Mammary epithelial cell (primary cell): ENCODE data around the gene FBXW10.
"Not testable (repeated sequence)": the region's sequence is repeated elsewhere in the genome, so short reads cannot be mapped to it uniquely, and the experiment has no call there.

Source experiments
- EZH2 ChIP-seq: IDR thresholded peaks from 2 replicates; pipeline ENCODE4 v1.6.1; 2012; ENCODE audit warnings: low read length, inconsistent platforms, borderline replicate concordance
- TF ChIP-seq, protein P1 (sequence below), 2 donors: IDR thresholded peaks in 1 of 2; conservative IDR thresholded peaks in 1 of 2; 2 replicates each; pipeline ENCODE4 v1.5.1; 2011 to 2012; ENCODE audit warnings: inconsistent platforms in 2 of 2, low read length in 2 of 2, mild to moderate bottlenecking in 2 of 2, control low read depth in 1 of 2, low read depth in 1 of 2; ENCODE audit not compliant: insufficient read depth in 1 of 2; ENCODE audit errors: extremely low read depth in 1 of 2

DNA sequence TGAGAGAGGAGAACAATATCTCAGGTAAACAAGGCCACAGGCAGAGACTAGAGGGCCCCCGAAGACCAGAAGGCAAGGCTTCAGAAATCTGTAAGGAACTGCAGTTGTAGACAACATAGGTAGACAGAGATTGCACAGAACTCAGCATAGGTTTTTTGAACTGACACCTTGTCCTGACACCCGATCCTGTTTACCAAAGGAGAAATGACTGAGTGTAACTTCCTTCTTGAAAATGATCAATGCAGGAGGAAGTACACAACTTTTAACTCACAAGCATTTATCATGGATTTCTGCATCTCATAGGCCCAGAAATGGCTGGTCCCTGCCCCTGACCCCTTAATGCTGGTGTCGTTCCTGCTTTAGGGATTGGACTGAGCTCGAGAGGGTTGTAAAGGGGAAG lies 872 bp downstream of the FBXW10 start:
- TF ChIP-seq, protein P1, sequence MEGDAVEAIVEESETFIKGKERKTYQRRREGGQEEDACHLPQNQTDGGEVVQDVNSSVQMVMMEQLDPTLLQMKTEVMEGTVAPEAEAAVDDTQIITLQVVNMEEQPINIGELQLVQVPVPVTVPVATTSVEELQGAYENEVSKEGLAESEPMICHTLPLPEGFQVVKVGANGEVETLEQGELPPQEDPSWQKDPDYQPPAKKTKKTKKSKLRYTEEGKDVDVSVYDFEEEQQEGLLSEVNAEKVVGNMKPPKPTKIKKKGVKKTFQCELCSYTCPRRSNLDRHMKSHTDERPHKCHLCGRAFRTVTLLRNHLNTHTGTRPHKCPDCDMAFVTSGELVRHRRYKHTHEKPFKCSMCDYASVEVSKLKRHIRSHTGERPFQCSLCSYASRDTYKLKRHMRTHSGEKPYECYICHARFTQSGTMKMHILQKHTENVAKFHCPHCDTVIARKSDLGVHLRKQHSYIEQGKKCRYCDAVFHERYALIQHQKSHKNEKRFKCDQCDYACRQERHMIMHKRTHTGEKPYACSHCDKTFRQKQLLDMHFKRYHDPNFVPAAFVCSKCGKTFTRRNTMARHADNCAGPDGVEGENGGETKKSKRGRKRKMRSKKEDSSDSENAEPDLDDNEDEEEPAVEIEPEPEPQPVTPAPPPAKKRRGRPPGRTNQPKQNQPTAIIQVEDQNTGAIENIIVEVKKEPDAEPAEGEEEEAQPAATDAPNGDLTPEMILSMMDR (conservative IDR thresholded peaks at IDR 0.05 in 1 of 2, IDR thresholded peaks at IDR 0.05 in 1 of 2; ENCODE audit: extremely low read depth in 1 of 2, insufficient read depth in 1 of 2, low read depth in 1 of 2, low read length in 2 of 2) = not testable (repeated sequence)
- not testable (repeated sequence) for TF ChIP-seq EZH2
